NCI-H2196 (cell line): ENCODE measurements around the gene MRPL50.
"Not testable (repeated sequence)": the region's sequence is repeated elsewhere in the genome, so short reads cannot be mapped to it uniquely, and the experiment has no call there.

Experiments
- DNase-seq: peaks from one replicate; lab custom pipeline; 2025; ENCODE audit not compliant: unreplicated experiment; lab: John Stamatoyannopoulos, UW

The MRPL50 gene

DNA sequence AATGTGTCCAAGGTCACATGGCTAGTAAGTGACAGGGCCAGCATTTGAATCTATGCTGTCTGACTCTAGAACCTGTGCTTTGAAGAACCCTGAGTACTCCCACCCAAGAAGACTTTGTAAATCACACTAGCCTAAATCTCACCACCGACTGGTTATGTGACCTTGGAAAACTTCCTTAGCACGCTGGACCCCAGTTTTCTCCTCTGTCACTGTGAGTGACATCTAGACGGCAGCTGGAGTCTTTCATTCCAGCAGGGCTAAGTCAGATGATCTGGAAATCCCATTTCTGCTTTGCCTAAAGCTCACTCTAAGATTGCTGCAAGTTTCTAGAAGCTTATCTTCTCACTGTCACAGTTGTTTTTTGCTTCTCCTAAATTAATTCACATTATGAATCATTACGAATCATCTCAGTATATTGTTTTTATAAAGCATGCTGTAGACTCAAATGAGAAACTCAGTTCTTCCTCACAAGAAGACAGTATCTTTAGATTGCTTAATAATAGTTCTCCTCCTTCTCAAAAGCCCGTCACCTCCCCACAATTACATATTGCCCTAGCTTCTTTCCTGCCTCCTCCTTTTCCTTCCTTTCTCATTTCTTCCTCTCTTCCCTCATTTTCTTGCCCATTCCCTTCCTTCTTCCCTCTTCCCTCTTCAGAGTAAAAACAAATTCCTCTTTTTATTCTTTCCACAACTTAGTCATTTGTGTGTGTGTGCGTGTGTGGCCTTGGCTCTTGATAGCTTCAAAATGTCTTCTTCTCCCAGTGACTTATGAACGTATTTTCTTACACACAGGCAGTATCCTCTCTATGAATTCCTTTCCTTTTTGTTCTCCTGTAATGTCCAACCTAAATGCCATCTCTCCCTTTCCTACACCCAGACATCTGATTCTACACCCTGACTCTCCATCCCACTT, 20.4 kb upstream of the MRPL50 start:
- DNase-seq, result no peak

DNA sequence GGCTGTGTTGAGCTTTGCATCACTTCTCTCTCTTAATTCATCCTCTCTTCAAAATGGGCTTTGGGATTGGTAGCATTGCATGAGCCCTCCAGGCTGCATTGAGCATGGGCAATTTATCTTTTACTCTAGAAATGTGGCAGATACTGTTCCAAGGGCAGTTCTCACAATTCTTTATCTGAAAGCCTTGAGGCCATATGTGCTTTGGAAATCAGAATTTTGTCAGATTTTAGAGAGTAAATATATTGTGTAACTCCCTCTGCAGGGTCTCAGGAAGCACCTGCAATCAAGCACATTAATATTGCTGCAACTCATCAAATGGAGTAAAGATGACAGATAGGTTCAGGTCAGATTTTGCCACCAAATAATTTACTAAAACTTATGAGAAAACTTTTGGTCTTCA, 19.6 kb upstream of the MRPL50 start:
- DNase-seq, result no peak

DNA sequence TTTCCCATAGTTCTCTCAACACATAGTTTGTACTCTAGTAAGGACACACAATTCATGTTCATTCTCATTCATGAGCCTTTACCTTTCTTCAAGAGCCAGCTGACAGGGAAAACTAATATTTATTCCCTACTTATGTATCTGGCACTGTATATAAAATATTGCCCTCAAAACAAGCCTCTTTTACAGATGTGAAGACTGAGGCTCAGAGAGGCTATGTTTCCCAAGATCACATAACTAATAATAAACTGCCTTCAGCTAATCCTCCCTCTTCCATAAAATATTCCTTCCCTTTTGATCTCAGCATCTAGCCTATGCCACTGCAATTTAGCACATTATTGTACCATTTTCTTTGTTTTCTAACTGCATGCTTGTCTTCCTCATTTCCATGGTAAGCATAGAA, 19.0 kb upstream of the MRPL50 start:
- no peak for DNase-seq

GRCh38 chr9:101415578-101415977, 17.2 kb upstream of the MRPL50 start:
- no peak for DNase-seq

- no peak for DNase-seq
These were observed 16.4 kb upstream of the MRPL50 start for GRCh38 chr9:101414839-101415238.

DNA sequence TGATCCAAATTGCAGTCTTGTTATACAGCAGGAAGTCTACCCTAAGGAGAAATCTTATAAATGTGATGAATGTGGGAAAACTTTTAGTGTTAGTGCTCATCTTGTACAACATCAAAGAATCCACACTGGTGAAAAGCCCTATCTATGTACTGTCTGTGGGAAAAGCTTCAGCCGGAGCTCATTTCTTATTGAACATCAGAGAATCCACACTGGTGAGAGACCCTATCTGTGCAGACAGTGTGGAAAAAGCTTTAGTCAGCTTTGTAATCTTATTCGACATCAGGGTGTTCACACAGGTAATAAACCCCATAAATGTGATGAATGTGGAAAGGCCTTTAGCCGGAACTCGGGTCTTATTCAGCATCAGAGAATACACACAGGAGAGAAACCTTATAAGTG, 10.7 kb upstream of the MRPL50 start:
- DNase-seq, result no peak

- no peak for DNase-seq
These were observed 10.1 kb upstream of the MRPL50 start for GRCh38 chr9:101408374-101409078.

DNA sequence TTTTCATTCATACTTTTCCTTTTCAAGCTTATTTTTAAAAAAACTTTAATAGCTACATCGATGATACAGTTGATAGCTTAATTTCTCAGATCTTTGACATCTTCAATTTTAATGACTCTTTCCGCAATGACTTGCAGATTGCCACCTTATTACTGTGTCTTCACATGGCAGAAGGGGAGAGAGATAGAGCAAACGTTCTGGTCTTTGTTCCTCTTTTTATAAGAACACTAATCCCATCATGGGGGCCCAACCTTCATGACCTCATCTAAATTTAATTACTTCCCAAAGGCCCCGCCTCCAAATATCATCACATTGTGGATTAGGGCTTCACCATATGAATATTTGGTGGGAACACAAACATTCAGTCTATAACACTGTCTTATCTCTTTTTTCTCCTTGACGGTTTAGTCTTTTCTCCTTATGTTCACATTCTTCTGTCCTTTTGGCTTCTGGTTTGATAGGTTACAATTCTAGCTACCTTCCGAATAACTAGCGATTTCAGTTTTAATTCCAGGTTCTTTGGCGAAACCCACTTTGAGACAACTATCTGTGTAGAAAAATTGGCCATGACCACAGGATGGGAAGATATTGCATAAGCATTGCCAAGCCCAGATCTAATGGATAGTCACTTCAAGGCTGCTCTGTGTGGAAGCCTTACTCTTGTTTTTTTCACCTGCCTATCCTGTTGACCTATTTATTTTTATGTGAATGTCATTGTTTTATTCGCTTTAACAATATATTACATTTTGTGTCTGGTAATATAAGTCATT, 5.3 kb upstream of the MRPL50 start:
- no peak for DNase-seq

- DNase-seq, result no peak
These were observed 1.7 kb upstream of the MRPL50 start for GRCh38 chr9:101400120-101400519.

GRCh38 chr9:101399643-101399970, 1.2 kb upstream of the MRPL50 start:
- no peak for DNase-seq

GRCh38 chr9:101398930-101399642, 668 bp upstream of the MRPL50 start:
- DNase-seq, result peak; percentile 17

DNA sequence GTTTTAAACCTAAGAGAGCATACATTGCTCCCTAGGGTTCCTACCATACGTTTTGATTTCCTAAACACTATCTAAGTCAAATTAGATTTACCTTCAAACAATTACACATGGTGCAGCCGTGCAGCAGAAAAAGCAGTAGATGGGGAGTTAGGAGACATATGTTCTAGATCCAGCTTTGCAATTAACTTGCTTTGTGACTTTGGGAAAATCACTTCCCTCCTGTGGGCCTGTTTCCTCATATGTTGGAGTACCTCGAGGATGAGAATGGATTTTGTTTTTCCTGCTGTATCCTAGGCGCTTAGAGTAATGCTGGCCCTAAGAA, 711 bp downstream of the MRPL50 start:
- DNase-seq, result no peak

DNA sequence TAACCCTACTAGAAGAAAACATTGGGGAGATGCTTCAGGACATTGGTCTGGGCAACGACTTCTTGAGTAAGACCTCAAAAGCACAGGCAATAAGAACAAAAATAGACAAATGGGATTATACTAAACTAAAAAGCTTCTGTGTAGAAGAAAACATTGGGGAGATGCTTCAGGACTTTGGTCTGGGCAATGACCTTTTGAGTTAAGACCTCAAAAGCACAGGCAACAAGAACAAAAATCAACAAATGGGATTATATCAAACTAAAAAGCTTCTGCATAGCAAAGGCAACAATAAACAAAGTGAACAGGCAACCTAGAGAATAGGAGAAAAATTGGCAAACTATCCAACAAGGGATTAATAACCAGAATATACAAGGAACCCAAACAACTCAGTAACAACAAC, 3.7 kb downstream of the MRPL50 start:
- DNase-seq, result no peak

GRCh38 chr9:101393135-101393534, 5.3 kb downstream of the MRPL50 start:
- no peak for DNase-seq

- peak; percentile 13 for DNase-seq
These were observed 9.9 kb downstream of the MRPL50 start for GRCh38 chr9:101388507-101388993.

- peak; percentile 71 for DNase-seq
These were observed 10.4 kb downstream of the MRPL50 start for GRCh38 chr9:101387871-101388506.

- not testable (repeated sequence) for DNase-seq
These were observed 13.4 kb downstream of the MRPL50 start, which contains the start of gene BAAT for GRCh38 chr9:101384873-101385536. TSS of gene BAAT (minus strand) at chr9:101385006. CDS start at chr9:101371404, 13,602 bp downstream.

DNA sequence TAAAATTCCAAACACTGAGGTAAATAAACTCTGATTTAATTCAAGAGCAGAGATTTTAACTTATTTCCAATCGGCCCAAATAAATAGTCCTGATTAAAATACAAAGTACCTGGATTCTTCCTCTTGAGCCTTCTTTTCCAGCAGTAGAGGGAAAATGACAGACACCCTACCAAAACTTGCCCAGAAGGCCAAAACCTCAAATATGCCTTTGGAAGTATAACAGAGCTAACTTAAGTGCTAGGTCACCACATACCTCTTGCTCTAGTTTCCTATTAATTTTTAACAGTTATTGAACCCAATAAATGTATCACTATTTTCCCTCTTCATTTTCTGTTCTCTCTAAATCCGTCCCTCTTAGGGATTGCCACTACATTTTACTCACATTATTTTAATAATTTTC, 15.1 kb downstream of the MRPL50 start:
- no peak for DNase-seq

GRCh38 chr9:101381833-101382342, 16.5 kb downstream of the MRPL50 start:
- DNase-seq, result no peak

DNA sequence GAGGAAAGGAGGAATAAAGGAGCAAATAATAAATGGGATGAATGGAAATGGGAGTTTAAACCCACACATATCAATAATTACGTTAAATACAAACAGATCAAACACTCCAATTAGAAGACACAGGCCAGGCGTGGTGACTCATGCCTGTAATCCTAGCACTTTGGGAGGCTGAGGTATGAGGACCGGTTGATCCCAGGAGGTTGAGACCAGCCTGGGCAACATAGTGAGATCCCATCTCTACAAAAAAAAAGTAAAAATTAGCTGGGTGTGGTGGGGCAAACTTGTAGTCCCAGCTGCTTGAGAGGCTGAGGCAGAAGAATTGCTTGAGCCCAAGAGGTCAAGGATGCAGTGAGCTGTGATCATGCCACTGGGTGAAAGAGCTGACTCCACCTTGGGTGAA, 17.3 kb downstream of the MRPL50 start:
- DNase-seq, result no peak
